NCI-H1694 treated with DMSO at 0.1 percent for 48 hours (cell line): ENCODE data around the gene OSBP.

ENCODE experiments used
- DNase-seq: peaks from one replicate; lab custom pipeline; 2025; lab: John Stamatoyannopoulos, UW

OSBP gene

DNA sequence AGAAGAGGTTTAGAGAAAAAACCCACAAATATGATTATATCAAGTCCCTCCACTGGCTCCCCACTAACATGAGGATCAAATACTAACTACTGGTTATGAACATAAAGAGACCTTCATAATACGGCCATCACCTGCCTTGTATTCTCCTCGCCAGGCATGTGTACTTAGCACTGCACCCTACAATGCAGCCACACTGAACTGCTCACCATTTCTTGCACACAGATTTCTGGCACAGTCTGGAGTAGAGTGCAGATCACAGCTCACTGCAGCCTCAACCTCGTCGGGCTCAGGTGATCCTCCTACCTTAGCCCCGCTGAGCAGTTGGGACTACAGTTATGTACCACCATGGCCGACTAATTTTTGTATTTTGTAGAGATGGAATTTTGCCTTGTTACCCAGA, 13.1 kb downstream of the OSBP start:
- no peak for DNase-seq

DNA sequence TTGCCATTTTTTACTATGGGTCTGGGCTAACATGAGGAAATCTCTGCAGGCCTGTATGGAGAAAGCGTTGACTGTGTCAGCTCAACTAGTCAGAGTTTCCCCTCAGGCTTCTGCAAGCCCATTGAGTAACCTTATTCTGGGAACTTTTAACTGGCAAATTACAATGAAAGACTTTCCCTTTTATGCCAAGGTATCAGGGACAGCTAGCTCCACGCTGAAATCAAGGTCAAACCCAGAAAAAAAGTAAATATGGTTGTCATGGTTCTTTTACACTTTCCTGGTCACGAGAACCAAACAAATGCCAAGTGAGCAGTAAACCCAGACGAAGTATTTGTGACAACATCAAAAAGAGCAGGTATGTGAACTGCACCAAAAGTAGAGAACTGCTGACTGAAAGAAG, 13.8 kb downstream of the OSBP start:
- no peak for DNase-seq

DNA sequence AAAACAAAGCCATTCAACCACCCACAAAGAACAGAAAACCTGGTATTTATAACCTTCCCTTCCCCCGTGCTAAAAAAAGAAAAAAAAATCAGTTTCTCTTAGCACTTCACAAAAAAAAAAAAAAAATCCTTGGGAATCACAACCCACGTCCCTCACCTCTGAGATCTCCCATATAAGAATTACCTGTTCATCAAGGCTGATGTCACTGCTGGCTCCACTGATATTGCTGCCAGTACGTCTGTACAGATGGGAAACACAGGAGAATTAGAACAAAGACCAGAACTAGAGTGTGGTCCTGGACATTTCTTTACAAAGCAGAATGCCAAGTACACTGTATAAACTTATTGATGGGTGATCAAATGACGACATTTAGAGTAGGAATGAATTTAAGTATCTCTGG, 14.9 kb downstream of the OSBP start:
- no peak for DNase-seq

DNA sequence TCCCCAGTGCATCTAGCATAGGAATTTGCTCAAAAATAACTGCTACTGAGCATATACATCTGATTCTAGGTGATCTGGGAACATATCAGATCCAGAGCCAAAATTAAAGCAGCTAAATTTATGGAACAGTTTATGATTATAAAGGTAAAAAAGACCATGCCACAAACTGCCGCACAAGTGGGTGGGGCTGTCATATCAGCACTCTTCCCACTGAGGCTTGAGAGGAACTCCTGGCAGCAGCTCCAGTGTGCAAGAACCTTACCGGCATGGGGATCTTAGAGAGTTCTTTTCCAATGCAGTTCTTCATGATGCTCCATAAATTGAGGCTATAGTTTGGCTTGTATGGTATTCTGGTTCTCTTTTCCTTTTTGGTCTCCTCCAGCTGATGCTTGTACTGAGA, 15.3 kb downstream of the OSBP start:
- no peak for DNase-seq

DNA sequence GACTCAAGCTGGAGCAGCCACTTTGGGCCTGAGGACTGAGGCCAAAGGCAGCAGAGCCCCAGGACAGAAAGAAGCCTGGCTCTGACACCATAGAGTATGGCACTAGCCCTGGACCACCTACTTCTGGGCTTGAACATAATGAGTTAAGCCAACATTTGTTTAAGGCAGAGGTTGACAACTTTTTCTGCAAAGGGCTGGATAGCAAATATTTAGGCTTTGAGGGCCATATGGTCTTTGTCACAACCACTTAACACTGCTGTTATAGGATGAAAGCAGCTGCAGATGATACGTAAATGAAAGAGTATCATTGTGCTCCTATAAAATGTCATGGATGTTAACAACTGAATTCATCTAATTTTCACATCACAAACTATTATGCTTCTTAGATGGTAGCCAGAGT, 16.6 kb downstream of the OSBP start:
- DNase-seq: no peak

DNA sequence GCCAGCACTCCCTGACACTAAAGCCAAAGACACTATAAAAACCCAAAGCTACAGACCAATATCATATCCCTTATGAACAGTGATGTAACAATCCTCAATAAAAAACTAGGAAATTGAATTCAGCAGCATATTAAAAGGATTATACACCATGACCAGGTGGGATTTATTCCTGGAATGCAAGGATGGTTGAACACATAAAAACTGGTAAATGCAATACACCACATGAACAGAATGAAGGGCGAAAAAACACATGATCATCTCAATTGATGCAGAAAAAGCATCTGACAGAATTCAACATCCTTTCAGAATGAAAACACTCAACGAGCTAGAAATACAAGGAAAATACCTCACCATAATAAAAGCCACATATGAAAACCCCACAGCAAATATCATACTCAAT, 31.3 kb downstream of the OSBP start:
- no peak for DNase-seq

DNA sequence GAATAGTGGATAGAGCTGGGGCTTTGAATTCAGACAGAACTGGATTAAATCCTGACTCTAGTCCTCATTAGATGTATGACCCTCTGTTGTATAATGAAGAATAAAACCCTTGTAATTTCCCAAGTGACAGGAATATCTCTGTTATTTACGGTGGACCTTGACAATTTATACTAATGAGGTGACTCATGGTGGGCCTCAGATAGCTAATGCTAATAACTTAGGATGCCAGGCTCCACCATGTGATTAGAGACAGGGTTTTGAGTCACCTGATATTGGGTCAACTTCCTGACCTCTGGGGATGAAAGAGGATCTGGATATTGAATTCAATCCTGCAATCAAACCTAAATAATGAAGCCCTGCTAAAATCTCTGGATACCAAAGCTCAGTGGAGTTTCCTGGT, 33.6 kb downstream of the OSBP start:
- DNase-seq: no peak

DNA sequence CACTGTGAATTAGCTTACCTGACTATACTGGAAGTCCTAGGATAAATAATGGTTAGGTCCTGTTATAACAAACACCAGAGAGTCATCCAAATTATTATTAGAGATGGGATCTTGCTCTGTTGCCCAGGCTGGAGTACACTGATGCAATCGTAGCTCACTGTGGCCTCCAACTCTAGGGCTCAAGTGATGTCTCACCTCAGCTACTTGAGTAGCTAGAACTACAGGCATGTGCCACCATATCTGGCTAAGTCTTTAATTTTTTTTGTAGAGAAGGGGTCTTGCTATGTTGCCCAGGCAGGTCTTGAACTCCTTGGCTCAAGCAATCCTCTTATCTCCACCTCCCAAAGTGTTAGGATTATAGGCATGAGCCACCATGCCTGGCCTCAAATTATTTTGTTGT, 37.2 kb downstream of the OSBP start:
- DNase-seq: no peak

DNA sequence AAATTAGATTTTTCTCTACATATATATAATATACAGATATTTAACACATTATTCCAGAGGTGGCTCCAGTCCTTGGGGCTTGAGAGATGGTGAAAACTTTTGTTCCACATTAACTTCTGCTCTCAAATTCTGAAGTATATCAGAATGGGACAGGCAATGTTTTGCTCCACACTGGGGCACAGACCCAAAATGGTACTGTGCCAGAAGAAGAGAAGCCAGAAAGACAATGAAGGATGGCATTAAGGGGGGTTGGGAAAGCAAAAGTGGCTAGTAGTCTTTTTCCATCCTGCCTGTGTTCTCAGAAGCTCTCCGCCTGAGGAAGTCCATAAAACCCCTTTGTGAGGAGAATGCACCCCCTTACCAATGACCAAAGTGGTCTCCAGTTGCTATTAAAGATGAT, 40.1 kb downstream of the OSBP start:
- no peak for DNase-seq

DNA sequence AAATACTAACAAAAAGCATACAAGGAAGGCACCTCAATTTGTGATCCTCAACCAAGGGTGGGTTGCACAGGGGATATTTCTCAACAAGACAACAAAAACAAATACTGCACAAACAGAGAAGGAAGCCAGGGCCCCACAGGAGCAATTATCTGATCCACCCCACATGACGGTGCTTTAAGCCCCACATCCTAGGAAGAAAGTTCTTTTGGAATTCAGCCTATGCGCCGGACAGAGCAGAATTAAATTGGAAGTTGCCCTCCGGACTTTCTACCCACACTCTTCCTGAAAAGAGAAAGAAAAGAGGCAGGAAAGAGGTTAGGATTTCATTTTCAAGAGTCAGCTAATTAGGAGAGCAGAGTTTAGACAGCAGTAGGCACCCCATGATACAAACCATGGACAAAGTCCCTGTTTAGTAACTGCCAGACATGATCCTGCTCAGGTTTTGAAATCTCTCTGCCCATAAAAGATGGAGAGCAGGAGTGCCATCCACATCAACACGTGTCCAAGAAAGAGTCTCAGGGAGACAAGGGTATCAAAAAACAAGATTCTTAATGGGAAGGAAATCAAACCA, 40.6 kb downstream of the OSBP start:
- no peak for DNase-seq

DNA sequence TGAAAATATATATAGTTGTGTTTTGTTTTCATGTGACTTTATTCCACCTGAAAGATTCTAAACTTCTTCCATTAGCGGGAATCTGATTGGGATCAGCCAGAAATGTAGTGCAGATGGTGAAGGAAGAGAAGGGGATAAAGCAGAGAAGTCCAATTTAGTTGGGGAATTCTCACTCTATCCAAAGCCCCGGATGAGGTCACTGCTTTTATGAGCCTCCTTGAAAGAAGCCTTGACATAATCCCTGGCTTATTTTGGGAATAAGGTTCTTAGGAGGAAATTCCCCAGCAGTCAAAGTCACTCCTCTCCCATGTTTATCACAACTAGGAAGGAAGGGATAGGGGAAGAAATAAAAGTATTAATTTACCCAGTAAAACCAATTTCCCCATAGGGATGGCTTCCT, 41.1 kb downstream of the OSBP start:
- DNase-seq: no peak

DNA sequence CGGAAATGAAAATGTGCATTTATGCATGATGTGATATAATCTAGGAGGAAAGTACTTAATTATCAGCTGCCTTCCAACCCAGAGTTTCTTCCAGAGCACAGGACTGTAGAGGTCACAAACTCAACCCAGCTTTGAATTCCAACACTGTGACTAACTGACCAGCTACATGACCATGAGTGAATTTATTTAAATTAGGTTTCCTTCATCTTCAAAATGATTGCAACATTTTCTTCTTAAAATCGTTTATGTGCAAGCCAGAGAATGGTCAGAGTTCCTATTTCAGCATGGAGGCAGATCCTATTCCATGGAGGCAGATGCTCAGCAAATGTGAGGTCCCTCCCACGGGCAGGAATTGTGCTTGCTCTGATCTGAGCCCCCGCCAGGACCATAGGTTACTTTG, 42.4 kb downstream of the OSBP start:
- DNase-seq: no peak

DNA sequence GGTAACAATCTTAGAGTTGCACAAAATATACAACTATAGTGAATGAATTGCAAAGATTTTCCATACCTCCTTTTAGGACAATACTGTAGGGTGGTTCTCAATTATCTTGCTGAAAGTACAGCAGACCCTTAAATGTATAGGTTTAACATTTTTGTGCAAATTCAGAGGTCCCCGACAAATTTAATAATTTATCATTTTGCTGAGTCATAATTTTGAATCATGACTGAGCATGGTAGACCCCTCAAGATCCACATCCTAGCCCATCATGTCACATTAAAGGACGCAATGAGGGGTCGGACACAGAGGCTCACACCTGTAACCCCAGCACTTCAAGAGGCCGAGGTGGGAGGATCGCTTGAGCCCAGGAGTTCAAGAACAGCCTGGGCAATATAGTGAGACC, 43.5 kb downstream of the OSBP start:
- DNase-seq: no peak

DNA sequence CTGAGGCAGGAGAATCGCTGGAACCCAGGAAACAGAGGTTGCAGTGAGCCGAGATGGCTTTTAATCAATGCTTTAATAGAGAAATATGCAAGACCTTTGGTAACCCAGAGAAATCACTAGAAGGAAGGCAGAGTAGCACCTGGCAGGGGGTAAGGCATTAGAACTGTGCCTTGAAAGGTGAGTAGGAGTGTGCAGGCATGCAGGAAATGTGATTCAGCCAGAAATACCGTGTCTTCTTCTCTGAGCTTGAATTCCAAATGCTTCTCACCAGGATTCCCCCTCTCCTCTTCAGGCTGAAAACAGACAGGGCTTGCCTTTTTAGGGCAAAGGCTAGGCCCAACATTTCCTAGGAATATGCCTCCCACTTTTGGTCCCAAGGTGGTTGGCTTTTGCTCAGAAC, 53.3 kb downstream of the OSBP start:
- DNase-seq: no peak

DNA sequence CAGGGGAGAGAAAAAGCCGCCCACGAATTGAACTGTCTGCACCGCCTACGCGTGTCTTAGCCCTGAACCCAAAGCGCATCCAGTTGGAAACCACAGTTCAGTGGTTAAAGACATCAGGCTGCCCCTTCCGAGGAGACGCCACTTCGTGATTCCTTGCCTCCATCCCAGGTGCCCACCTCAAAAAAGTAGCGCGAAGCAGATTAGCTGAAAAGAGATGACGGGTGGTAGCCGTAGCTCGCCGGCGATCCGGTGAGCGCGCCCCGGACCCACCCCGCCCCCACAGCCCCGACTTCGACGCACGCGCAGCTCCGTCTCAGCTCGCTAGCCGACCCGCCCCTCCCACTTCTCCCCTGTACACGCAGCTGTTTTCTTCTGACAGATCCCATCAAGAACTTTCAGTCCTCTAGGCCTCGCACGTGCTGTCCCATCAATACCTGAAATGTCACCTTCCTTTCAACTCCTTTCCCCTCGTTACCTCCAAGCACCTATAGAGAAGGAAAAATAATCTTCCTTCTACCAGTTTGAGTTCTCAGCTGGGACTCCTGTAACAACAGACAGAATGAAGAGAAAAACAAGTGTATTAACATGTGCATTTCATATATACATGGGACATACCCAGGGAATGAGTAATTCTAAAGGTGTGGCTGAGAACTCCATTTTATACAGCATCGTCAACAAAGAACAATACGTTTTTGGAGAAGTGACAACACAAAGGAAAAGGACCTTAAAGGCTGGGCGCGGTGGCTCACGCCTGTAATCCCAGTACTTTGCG, 54.7 kb downstream of the OSBP start:
- DNase-seq: peak; percentile 50

DNA sequence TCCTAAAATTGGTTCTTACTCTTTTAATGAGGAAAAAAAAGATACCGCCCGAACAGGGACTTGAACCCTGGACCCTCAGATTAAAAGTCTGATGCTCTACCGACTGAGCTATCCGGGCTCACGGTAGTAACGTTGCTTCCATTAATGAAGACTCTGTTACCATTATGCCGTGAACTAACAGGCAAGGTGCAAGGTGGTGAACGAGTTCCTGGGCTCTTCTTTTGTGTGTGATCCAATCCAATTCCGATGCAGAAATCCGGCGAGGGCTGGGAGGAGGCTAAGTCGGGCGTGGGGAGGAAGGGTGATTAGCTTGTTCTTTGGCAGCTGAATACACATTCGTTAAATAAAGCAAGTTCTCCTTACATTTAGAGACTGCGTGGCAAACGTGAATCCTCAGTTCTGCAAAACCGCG, 55.3 kb downstream of the OSBP start:
- peak; percentile 46 for DNase-seq

DNA sequence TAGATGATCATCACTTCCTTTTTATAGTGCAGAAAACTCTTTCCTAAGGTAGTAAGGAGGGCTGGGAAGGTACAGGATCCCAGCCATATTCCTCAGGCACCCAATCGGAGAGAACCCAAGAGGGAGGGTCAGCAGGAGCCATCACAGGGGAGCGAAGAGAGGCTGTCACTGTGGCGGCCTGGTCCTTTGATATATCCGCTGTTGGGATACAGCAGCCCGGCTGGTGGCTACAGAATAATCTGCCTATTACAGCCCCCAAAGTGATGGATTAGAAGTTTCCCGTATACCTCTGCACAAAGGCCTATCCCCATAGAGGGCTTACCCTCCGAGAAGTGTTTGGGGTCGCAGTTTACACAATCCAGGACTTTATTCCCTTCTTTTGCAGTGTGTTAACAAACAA, 55.7 kb downstream of the OSBP start:
- no peak for DNase-seq

DNA sequence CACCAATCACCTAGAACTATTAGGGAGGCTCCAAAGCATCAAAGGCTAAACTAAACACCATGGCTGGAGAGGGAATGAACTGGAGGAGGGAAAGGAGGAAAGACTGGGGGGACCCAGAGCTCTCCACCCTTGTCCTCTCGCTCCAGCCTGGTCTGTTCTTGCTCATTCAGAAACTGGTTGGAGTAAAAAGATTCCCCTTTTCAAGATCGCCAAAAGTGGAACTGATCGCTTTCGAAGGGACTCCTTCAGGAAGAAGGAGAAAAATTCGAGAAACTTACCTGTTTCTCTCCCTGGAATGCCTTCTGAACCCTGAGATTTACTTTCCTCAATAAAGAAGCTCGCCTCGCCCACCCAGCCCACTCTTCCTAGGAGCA, 57.3 kb downstream of the OSBP start:
- DNase-seq: no peak

DNA sequence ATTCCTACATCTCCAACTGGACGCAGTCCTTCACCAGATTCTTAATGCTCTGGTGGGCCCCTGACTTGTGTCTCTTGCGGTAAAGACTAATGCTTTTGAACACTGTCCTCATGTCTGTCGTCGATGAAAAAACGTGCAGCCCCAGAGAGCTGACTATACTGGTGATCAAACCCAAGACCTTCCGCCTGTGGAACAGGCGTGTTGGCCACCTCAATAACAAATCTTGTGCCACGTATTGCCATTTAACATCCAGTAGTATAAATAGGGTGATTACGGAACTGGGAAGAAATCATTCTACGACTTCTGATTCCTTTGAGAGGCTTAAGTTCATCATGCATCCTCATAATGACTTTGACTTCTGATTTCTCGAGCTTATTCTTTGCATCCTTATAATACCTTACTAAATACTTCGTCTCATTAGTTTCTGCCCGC, 58.6 kb downstream of the OSBP start:
- peak; percentile 67 for DNase-seq

DNA sequence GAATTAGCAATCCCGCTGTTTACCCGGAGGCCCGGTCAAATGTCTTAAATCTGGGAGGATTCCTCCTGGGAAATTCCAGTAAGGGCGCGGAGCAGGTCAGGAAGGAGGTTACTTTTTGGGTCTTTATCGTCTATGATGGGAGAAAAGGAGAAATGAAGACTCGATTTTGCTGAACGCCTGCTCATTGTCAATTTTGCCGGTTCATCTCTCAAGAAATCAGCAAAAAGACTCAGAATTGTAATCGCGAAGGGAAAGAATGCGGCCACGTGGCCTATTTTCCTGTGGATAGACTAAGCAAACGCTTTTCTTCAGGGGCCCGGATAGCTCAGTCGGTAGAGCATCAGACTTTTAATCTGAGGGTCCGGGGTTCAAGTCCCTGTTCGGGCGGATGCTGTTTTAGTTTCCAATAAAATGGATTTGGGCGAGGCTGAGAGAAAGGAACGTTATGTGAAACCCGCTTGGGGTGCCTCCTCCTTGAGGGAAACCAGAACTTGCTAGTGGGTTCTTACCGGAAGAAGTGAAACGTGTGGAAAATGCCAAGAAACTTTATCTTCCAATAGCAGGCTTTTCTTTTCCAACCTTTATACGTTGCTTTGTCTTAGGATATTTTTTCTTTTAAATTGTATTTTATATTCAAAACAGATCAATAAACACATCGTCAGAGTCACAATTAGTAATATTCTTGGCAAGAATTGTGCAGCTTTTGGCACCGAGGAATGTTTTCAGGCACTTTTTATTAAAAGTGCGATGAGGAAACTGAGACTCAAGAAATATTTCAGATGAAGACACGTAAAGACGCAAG, 59.3 kb downstream of the OSBP start:
- DNase-seq: peak; percentile 79

DNA sequence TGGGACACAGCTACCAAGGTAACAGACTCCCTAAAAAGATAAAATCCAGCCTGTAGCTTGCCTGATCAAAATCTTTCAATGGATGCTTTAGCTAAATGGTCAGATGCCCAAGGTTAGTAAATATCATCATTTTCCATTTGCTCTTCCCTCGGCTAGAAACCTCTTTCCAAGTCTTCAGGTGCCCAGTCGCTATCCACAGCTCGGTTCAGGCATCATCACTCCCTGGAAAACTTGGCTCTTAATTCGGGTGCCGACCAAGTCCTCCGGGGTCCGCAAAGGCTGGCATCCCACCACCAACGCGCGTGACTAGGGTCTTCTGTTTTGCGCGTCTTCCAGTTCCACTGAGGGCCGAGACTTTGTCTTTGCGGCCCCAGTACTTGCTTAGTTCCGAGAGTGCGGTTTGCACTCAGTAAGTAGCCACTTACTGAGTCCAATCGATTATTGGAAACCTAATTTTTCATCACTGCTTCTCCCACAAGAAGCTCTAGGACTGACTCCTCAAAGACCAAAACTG, 59.9 kb downstream of the OSBP start:
- DNase-seq: no peak

DNA sequence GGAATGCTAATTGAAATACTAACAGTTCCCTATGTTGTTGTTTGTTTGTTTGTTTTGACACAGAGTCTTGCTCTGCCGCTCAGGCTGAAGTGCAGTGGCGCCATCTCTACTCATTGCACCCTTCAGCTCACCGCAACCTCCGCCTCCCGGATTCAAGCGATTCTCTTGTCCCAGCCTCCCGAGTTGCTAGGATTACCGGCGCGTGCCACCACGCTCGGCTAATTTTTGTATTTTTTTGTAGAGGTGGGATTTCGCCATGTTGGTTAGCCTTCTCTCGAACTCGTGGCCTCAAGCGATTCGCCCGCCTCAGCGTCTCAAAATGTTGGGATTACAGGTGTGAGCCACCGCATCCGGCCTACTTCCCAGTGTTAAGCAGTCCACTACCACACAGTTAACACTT, 62.3 kb downstream of the OSBP start:
- DNase-seq: no peak

DNA sequence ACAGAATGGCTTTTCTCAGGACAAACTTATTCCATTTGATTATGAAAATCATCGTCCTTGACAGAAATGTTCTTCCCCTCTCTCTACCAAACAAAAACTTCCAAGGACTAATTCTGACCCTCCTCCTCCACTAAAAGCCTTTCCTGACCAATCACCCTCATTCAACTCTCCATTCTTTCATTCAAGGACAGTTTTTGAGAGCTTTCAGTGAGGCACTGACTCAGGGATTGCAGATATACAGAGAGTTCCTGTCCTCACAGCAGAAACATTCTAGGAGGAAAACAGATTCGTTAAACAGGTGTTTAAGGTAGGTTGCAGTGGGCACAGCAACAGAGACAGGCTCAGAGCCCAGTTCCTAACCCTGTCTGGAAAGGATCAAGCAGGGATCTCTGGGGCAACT, 62.7 kb downstream of the OSBP start:
- DNase-seq: no peak
